Medulla oblongata (tissue), 1 donor: ENCODE measurements around the gene CFDP1.
"Not testable (repeated sequence)": the region's sequence is repeated elsewhere in the genome, so short reads cannot be mapped to it uniquely, and the experiment has no call there.

ENCODE experiments used
- DNase-seq: peaks from one replicate; pipeline ENCODE4 v3.0.0-alpha.2; 2015; ENCODE audit errors: extremely low spot score

CFDP1 gene

DNA sequence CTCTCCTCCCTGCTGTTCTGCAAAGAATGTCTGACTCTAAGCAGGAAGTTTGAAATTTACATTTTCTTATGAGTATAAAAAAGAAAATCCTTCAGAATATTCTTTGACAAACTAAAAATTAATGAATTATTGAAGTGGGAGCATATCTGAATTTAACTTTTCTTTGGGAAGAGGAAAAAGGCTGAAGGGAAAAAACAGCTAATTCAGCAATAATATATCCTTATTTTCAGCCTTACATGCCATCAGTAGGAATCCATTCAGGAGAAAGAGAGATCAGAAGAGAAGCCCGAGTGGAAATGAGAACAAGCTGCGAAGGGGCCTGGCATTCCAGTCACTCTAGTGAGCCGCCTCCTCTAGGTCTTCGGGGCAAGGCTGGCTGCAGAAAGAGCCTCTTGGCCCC, 140.1 kb downstream of the CFDP1 start:
- no peak for DNase-seq

DNA sequence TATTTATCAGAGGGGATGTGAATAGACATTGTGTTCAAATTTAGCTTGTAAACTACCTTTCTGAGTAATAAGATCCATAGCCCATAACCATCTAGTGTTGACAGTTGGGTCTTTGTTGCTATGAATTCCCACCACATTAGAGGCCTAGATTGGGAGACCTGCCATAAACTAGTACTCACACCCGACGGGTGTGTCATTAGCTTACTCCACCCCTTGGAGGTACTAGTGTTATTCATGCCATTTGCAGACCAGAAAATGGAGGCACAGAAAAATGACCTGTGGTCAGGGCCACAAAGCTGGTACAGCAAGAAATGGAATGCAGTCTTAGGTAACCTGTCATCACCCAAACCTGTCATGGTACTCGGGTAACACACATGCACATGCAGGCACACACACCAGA, 140.6 kb downstream of the CFDP1 start:
- no peak for DNase-seq

DNA sequence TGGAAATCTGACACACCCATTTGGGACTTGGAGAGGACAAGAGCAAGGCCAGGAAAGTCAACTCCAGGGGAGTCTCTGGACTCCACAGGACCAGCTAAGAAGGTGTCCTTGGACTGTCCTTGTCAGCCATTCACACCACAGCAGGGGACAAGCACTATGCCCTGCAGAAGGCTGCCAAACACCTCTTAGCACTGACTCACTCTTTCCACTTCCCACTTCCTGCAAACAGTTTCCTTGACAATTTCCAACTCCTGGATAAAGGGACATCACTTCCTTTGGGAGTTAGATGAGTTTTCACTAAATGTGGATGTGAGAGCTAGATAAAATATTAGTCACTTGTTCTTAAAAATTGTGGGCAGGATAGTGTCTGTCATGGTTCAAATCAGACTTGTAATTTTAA, 144.1 kb downstream of the CFDP1 start:
- no peak for DNase-seq

DNA sequence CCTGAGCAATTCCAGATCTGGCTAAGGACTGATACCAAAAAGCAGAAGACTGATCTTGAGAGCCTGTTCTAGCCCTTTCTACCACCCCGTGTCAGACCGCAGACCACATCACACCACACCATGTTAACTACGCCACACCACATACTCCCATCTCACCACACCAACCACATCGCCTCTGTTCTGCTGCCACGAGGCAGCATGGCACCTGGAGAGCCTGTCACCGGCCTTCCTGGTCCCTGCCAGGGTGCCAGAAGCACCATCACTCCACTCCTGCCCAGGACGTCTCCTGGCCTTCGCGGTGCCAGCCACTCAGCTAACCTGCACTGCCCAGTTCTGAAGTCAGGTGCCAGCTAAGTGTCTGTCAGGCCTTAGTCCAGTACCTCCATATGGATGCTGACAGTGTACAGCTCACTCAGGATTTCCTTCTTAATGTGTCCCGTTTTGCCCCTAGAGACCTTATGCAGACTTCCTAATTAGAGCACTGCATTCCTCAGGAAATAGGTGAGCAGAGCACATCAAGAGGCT, 144.6 kb downstream of the CFDP1 start:
- no peak for DNase-seq

DNA sequence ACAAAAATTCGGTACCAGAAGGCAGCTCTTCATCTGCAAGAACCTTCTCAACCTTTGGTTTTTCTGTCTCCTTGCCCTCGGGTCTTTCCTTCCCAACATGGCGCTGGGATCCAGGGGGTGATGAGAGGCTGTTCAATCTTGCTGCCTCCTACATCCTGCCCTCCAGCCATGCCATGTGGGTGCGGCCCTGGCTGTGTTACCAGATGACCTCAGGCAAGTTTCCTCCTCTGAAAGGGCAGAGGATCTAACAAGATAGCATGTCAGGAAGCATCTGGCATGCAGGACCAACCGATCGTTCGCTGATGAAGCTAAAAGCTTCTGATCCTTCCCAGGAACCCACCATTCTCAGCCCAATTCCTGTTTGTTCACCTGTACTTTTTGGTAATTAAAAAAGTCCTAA, 145.1 kb downstream of the CFDP1 start:
- no peak for DNase-seq

DNA sequence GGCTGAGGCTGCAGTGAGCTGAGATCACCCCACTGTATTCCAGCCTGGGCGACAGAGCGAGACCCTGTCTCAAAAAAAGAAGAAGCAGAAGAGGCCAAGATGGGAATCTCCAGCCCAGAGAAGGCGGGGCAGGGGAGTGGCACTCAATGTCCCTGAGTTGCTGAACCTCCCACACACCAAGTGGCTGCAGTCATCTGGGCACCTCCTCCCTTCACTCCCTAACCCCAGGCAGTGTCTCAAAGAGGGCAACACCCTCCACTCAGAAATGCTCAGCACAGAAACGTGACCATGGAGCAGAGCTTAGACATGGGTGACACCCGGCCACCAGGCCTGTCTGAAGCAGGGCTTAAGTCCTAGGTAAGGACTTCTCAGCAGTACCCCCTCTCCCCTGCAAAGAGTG, 145.6 kb downstream of the CFDP1 start:
- DNase-seq, result no peak

DNA sequence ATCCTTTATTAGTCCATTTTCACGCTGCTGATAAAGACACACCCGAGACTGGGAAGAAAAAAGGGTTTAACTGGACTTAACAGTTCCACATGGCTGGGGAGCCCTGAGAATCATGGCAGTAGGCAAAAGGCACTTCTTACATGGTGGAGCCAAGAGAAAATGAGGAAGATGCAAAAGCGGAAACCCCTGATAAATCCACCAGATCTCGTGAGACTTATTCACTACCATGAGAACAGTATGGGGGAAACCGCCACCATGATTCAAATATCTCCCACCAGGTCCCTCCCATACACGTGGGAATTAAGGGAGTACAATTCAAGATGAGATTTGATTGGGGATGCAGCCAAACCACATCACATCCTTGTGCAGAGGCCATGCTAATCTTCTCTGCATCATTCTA, 146.9 kb downstream of the CFDP1 start:
- no peak for DNase-seq

DNA sequence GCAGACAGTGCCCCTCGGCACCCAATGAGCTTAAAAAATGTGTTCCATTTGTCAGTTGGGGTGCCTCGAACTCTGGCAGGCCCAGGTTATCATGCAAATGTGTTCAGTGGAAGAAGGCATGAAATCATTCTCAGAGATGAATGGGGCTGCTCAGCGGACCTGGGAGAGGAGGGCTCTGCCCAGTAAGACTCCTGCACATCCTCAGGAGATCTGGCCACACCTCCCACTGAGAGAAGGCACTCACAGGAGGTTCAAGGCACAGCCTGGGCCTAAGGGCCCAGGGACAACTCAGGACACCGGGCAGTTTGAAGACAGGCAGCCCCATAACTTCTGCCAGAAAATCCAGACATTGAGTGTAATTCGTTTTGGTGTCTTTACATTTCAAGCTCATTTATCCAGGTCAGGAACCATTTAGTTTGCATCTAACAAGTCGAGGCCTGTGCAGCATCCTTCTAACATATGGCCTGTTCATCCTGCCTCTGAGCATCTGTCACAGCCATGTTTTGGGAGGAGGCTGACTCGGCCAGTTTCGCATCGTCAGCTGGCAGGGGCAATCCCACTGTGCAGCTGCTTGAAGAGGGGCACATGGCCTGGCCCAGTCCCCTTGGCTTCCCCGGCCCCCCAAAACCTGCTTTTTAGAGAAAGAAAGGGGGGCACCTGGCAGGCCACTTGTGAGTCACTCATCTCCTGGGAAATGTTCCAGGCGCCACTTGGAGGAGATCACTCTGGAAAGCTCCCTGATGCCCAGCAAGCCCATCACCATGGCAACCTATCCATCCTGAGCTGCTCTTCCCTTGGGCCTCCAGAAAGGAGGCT, 150.6 kb downstream of the CFDP1 start:
- DNase-seq, result no peak

DNA sequence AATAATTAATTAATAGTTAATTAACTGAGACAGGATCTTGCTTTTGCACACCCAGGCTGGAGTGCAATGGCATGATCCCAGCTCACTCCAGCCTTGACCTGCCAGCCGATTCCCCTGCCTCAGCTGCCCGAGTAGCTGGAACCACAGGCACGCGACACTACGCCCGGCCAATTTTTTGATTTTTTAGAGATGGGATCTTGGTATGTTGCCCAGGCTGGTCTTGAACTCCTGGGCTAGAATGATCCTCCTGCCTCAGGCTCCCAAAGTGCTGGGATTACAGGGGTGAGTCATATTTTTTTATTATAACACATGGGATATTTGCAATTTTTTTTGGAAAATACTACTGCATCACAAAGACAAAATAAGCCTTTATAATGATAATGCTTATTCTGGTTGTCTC, 151.5 kb downstream of the CFDP1 start:
- no peak for DNase-seq

DNA sequence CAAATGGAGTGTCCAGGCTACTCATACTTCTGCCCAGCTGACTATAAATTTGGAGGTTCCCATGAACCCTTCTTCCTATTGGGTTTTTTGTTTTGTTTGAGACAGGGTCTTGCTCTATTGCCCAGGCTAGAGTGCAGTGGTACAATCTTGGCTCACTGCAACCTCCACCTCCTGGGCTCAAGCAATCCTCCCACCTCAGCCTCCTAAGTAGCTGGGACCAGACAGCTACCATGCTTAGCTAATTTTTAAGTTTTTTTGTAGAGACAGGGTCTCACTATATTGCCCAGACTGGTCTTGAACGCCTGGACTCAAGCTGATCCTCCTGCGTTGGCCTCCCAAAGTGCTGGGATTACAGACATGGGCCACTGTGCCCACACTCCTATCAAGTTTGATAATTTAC, 152.3 kb downstream of the CFDP1 start:
- not testable (repeated sequence) for DNase-seq

DNA sequence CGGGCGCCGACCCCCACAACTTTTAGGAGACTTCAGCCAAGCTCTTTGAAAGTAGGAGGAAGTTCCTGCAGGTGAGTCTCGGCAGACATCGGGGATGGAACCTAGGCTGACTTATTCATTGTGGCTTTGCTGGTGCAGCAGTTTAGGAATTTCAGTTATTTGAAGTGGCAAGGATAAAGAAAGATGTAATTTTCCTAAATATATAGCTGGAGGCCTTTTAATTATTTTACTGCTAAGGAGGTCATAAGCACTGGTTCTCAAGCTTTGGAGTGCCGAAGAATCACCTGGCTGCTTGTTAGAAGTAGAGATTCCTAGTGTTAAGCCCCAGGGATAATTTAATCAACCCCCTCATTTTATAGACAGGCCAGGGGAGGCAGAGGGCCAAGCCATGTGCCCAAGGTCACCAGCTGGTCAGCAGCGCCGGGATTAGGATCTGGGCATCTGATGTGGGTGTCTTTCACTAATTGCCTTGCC, 152.9 kb downstream of the CFDP1 start:
- no peak for DNase-seq

DNA sequence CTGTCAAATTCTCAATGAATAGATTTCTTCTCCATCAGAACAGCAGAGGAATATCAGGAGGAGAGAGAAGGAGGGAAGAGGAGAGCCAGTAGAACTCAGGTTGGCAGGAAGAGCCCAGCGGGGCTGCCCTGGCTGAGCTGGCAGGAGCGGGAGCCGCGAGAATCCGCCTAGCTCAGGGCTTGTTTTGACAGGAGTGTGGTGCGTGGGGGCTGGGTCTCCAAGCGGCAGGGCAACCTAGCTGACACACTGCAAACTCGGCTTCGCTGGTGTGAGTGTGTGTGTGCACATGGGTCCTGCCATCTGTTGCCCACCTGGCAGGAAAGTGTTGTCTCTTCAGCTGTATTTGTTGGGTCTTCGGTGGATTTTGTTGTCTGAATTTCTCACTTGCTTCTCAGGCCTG, 154.0 kb downstream of the CFDP1 start:
- DNase-seq, result no peak

DNA sequence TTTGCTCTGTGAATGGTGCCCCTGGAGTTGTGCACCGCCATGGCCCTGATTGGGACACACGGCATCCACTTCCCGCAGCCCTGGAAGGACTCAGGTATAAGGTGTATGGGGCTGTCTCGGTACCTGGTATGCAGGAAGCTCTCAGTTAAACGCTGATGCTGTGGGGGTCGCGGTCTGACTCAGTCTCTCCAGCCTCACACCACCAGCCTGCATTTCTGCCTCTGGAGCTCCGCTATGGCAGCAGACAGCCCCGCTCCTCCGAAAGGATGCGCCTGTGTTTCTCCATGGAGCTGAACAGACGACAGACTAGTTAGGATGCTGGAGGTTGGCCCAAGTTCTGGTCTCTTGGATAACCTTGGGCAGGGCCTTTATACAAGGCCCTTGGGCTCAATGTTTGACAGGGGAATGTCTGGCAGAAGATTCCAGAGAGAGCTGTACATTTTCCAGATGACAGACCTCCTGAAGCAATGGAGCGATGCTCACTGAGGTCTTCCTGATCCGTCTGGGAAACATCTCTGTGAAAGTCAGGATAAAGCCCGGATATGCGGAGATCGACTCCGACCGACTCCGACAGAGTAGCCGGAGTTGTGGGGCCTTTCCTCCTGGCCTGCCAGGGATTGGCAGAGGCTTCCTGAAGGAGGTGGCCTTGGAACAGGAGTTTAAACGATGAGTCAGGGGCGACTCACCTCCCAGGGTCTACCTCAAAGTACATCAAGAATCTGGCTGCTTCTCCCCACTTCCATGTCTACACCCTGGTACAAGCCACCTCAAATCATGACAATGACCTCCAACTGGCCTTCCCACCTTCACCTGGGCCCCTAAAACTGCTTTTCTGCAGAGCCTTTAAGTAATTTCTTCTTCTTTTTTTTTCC, 160.0 kb downstream of the CFDP1 start:
- DNase-seq, result no peak

DNA sequence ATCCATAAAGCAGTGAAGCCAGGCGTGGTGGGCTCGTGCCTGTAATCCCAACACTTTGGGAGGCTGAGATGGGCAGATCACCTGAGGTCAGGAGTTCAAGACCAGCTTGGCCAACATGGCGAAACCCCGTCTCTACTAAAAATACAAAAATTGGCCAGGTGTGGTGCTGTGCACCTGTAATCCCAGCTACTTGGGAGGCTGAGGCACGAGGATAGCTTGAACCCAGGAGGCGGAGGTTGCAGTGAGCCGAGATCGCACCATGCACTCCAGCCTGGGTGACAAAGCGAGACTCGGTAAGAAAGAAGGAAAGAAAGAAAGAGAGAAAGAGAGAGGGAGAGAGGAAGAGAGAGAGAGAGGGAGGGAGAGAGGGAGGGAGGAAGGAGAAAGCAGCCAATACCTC, 160.7 kb downstream of the CFDP1 start:
- not testable (repeated sequence) for DNase-seq

DNA sequence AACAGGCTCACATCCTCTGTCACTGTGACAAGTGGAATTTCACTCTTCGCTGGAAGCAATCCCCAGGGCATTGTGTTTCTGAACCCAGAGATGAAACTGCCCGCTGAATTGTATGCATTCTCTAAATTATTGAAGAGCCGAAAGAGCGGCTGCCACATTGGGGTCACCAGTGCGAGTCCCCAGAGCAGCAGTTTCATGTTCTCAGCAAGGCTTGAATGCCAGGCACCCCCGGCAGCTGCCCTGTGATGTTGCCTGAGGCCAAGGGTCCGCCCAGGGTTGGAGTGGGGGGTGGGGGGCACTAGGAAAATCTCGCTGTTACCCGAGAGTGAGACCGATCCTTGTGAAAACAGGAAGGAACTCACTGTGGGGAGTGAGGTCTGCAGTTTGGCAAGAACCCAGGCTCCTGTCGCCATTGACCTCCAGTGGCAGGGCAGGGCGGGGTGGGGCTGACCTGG, 161.2 kb downstream of the CFDP1 start:
- no peak for DNase-seq

DNA sequence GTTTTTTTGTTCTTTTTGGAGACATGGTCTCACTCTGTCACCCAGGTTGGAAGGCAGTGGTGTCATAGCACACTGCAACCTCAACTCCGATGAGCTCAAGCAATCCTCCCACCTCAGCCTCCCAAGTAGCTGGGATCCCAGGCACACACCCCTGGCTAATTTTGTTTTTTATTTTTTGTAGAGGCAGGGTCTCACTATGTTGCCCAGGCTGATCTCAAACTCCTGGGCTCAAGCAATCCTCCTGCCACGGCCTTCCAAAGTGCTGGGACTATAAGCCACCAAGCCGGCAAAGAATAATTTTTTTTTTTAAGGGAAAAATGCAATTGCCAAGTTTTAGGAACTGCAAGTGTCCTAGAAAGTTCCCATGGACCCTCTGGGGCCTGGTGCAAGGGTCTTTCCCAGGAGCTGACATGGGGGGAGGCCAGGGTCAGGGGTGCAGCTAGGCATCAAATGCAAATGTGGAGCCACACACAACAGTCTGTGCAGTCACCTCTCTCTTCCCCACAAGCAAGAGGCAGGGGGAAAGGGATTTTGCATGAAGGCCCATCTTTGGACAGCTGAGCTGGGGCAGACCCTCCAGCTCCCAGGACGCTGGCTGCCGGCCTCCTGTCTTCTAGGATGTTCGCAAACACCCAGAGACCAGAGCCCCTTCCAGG, 161.7 kb downstream of the CFDP1 start:
- DNase-seq, result no peak

DNA sequence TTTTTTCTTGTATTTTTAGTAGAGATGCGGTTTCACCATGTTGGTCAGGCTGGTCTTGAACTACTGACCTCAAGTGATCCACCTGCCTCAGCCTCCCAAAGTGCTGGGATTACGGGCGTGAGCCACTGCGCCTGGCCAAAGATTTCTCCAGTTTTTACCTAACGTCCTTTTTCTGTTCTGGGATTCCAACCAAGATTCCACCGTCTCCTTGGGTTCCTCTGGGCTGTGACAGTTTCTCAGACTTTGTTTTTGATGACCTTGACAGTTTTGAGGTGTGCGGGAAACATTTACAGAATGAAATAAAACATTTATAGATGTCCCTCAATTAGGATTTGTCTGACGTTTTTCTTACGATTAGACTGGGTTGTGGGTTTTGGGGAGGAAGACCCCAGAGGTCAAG, 163.9 kb downstream of the CFDP1 start:
- DNase-seq, result not testable (repeated sequence)

DNA sequence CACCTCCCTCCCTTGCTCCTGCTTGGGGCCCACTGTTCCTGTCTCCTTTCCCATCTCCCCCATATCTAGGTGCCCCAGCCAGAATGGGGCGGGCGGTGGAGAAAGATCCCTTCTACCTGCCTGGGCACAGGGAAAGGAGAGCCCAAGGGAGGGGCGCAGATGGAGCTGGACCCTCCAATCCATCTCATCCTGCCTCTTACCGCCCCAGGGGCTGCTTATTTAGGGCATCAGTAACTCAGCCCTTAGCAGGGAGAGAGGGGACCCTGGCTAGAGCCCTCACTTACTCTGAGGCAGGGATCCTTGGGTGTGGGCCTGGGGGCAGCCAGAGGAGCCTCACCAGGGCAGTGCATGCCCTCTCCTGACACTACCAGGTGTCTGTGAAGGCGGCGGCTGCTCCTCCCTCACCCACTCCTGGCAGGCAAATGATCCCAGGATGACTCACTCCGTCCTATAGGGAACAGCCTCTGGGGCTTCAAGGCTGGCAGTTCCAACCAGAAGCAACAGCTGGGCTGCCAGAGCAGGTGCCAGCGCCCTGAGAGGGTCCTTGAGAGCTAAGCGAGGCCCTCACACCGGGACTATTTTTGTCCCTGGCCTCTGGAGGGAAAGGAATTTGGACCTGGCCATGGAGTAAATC, 165.6 kb downstream of the CFDP1 start:
- DNase-seq, result peak; percentile 42

DNA sequence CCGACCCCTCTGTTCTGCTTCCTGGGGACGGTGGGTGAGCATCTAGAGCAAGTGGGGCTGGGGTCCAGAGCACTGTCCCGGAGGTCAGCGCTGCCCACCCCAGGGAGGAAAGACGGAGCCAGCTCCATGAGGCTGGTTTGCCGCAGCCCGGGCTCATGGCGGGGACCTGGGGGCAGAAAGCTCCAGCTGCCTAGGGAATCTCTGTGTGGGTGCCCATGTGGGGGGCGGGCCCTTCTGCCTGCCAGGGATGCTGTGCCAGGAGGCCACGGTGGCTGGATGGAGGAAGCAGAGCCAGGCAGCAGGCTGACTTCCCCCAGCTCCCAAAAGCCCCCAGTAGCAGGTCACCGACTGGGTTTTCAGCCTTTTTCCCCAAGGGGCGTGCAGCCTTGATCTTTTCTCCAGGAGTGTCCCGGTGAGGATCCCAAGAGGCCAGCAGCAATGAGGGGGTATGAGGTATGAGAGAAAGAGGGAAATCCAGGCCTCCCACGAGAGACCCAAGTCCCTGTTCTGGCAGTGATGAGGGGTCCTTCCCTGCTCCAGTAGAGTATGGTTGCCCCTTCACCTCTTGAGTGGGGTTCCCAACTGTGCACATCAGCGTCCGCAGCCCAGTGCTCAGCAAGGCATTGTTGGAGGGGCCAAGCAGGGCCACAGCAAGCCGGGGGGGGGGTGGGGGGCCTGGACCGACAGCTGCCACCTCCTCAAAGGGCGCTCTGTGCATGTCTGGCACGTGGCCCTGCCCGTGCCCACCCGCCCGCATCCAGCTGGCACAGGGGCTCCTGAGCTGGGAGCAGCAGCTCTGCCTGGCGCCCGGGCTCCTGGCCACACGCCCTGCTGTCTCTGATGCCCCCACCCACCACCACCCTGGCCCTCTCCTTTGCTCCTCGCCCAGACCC, 166.3 kb downstream of the CFDP1 start:
- peak; percentile 60 for DNase-seq

DNA sequence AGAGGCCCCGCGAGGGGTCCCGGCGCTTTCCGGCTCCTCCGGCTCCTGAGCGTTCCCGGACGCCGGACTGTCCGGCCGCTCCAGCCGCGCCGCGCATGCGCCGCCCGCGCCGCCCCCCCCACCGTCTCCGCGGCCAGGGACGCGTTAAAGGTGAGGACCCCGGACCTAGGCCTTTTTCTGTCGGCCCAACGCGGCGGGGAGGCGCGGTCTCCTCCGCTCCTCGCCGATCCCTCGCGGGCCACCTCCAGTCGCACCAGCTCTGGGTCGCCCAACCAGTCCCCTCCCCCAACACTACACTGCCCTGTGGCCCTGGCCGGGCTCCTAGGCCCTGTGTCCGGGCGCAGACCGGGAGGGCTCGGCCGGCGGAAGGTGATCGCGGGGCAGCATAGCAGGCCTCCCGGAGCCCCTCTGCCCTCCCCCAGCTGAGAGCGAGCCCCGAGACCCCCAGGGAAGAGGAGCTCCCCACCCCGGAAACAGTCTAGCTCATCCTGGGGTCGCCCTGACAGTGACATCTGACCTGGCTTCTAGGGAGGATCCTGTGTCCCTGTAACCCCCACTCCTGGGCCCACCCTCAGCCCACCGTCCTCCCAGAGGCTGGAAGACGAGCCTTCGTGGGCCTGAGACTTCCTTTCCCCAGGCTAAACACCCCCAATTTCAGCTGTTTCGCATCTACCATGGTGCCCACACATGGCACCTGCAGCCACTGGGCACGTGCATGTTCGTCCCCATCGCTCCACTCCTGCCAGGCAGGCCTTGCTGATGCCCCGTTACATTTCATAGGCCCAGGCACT, 167.2 kb downstream of the CFDP1 start:
- peak; percentile 66 for DNase-seq
